HG02623 (cell line): ENCODE data around the gene DOCK8.
"Not testable (repeated sequence)": the region's sequence is repeated elsewhere in the genome, so short reads cannot be mapped to it uniquely, and the experiment has no call there.

Source experiments
- ATAC-seq: cut with Tn5 transposase; IDR thresholded peaks from one replicate; pipeline ENCODE4 v1.9.1; 2021; ENCODE audit warnings: moderate library complexity; ENCODE audit not compliant: unreplicated experiment

Gene DOCK8

DNA sequence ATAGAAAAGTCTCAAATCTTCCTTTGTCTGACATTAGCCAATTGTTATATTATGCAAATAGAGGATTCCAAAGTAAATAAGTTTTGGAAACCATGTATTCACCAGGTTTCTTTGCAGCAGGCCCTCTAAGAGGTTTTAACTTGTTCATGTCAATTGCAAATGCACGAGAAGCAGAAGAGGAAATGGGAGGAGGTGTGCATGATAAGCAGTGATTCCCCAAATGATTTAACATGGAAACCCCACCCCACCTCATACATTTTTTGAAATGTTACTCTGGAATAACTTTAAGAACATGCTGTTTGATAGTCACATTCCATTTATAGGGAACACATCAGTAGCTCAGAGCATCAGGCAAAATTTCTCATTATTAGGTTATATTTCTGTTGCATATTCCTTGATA is 190.7 kb downstream of the DOCK8 start:
- ATAC-seq = no peak

DNA sequence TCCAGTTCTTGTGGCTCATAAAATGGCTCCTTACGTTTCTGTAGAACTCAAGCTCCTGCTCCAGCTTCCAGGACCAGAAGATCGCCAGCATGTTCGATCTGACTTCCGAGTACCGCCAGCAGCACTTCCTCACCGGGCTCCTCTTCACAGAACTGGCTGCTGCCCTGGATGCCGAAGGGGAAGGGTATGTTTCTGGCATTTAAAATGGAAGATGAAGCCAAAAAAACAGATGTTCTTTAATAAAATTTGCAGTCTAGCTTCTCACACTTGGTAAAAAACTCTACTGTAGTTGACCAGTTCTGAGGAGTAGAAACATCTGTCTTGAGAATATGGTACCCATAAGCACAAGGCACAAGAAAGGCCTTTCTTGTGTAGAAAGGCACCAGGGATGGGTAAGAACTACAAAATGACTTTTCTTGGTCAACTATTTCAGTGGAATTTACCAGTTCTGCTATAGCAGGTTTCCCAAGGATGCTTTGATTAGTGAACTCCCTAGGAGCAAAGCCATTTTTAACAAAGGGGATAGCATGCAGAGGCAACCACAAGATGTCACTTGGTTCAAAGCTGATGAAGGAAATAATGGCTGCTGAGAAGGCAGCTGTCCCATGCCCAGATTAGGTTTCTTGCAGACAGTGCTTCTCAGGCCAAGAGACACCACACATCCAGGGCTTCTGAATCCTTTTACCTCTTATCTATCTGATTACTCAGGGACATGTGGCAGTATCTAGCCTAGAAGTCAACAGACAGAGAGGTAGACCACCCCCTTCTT is 192.4 kb downstream of the DOCK8 start:
- no peak for ATAC-seq

DNA sequence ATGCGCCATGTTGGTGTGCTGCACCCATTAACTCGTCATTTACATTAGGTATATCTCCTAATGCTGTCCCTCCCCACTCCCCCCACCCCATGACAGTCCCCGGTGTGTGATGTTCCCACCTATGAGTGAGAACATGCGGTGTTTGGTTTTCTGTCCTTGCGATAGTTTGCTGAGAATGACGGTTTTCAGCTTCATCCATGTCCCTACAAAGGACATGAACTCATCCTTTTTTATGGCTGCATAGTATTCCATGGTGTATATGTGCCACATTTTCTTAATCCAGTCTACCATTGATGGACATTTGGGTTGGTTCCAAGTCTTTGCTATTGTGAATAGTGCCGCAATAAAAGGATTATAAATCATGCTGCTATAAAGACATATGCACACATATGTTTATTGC is 195.0 kb downstream of the DOCK8 start:
- not testable (repeated sequence) for ATAC-seq

DNA sequence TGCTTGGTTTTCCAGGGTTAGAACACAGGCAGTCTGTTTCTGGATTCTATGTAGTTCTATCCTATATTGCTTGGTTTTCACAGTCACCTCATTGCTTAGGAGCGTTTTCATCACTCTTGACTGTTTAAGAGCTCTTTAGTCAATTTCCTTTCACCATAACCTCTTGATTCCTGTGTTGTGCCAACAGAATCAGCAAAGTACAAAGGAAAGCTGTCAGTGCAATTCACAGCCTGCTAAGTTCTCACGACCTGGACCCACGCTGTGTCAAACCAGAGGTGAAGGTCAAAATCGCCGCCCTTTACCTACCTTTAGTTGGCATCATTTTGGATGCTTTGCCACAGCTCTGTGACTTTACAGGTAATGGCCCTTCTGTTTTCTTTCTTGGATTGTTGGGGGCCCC is 199.9 kb downstream of the DOCK8 start:
- no peak for ATAC-seq

DNA sequence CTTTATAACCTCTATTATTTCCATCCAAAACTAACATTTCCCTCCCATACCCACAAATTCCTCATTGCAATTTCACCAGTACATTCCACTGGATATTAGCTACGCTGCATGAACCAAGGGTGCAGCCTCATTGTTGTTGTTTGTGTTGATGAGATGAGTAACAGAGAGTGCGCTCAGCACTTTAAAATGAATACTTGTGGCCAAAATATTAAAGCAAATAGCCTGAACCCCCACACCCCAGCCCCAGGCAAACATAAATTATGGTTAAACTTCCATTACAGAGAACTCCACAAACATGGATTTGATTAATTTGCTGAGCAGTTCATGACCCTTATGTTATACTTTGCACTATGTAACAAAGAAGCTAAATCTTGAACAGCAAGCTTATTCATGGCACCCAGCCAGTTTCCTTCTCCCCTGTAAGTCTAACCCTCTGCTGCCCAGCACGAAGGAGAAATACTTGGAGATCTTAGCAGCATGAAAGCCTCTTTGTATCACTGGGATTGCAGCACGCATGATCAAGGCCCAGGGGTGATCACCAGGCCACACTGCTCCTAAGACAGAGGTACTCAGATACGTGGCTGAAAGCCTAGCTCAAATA is 205.0 kb downstream of the DOCK8 start:
- no peak for ATAC-seq

DNA sequence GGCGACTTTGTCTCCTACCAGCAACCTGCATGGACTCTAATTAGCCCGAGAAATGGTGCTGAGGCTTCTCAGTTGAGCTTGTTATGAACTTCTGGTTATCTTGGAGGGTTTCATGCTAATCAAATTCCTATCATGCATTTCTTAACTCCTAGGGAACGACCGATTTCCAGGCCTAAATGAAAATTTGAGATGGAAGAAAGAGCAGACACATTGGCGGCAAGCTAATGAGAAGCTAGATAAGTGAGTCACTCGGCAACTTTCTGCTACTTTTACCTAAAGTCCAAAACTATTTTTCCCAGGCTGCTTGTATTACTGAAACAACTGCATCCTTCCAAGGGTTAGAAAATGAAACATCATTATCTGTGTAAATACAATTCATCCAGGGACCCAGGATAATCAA is 207.2 kb downstream of the DOCK8 start:
- ATAC-seq = no peak

DNA sequence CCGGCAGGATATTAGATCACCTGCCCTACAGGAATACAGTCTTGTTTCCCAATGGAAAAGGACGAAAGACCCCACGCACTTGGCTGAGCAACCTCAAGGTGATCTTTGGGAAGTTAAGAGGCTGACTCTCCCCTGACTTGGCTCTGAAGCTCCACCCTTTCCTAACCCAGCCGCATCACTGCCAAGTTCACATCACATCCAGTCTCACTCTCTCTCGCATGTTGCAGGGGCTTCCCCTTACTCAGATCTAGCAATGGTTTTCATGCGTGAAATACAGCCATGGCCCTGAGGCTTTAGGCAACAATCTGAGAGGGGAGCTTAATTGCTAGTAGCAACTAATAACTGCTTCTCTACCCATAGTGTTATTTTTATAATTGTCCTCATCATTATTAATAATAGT is 211.6 kb downstream of the DOCK8 start:
- no peak for ATAC-seq

DNA sequence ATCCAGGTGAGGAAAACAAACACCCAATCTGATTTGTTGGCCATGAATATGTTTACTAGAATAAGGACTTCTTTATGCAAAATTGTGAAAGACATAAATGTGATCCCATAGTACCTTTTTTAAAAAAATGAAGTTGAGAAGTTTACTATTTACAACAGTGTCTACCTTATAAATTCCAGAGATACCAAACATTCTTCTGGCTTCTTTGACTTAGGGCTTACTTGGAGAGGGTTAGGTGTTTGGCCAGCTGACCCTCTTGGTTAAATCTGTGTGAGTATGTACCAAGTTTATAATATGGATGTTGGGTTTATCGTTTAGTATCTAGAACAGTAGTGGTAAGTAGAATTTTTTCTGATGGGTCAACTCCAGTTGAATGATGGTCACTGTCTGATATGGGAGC is 212.3 kb downstream of the DOCK8 start:
- no peak for ATAC-seq

DNA sequence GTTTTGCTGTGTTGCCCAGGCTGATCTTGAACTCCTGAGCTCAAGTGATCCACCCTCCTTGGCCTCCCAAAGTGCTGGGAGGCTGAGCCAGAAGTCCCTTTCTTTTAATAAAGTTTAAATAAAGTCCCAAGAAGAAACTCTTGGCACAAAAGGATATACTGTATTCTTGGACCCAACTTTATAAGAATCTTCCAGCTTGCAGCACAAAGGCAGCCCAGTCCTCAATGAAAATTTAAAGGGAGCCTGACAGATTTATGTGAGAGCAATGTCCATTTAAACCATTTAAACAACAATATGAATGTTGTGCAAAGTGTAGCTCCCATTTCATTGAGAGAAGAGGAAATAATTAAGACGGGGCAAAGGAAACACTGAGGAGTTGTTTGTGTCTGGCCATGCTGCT is 217.0 kb downstream of the DOCK8 start:
- ATAC-seq = no peak

DNA sequence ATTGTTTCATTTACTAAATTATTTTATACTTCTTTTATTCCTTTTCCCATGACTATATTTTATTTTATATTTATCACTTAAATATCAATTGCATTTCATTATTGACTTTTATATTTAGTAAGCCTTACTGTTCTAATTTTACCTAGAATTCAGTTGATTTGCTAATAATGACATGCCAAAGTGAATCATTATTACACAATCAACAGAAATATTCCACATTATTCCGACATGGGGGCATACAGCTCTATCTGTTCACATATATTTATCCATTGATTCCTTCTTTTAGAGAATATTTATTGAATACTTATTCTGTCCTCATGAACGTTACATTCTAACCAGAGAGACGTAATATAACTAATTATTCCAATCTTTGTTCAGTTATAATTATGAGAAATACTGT is 221.8 kb downstream of the DOCK8 start:
- ATAC-seq = no peak

DNA sequence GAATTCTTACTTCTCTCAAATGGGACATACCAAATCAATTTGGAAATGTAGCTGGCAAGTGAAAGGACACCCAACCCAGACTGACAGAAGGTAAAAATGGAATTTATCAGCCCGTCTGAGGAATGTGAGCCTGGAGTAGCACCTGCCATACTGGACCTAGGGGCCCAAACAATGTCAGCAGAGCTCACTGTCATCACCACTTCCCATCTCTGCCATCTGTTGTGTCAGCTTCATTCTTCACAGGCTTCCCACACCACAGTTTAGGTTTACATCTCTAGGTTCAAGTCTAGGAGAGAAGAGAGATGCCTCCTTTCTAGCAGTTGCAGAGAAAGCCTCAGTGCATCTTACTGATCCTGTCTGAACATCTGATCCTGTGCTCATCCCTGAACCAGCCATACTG is 222.4 kb downstream of the DOCK8 start:
- ATAC-seq = no peak

DNA sequence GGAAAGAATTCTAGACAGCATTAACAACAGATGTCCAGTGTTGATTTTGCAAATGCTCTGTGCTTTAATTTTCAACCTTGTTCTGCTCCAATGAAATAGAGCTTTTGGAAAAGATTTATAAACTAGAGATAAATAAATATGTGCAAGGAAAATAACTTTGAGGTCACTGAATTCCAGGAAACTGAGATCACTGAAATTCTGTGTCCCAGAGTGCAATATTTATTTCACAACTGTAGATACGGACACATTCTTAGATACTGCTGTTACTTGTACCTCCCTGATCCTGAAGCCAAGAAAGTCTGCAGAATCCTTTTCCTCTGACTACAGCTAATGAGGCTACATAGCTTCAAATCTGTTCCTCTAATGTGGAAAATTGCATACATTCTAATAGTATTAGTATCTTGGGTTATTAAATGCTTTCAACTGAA is 222.9 kb downstream of the DOCK8 start:
- ATAC-seq = no peak

DNA sequence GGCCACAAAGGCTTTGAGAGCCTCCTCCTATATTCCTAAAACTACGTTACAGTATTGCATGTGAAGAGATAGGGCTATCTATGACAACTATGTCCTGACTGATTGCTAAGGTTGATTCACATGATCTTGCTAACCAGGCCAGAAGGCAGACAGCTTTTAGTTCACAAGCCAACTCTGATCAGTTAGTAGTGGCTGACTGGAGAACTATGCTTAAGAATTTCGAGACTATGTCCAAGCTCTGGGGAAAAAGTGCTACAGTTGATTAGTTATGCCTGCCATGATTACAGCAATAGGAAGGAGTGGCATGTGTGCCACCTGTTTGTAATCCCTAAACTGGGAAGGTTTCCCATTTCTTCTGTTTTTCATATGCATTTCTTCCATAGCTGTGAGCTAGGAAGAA is 223.4 kb downstream of the DOCK8 start:
- ATAC-seq = no peak

DNA sequence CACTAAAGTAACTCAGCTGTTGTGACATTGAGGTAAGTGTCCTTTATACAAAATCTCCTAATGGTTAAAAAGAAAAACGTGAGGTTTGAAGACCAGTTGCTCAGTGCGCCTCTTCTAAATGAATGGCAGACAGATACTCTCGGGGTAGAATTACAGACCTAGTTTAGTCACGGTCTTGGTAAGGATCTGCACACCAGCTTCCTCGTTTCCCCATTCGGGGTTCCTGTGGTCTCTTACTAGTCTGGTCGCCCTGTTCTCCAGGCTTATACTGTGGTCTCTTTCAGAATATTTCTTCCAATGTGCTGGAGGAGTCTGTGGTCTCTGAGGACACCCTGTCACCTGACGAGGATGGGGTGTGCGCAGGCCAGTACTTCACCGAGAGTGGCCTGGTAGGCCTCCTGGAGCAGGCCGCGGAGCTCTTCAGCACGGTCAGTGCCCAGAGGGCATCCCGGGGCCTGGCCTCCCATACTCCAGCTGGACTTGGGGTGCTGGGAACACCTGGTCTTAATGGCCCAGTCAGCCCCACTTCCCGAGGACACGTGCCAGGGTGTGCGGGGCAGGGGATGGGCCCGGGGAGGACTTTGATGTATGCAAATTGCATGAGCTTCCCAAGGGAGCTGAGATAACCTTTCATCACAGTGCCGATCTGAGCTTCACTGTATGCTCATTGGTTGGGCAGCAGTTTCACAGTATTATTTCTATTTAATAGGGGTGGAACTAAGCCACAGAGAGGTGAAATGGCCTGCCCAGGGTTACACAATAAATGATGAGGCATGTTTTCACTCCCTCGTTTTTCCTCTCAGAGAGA is 224.5 kb downstream of the DOCK8 start:
- no peak for ATAC-seq

DNA sequence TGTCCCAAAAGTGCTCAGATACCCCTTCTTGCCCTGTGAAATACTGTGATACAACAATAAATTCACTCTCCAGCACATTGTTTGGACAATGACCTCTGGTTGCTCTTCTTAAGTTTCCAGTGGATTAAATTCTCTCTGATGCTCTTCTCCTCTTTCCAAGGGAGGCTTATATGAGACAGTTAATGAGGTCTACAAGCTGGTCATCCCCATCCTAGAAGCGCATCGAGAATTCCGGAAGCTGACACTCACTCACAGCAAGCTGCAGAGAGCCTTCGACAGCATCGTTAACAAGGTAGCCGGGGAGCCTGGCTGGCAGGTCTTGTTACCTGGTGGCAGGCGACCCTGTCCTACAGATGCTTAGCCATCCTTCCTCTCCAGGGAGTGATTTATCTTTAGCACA is 226.5 kb downstream of the DOCK8 start:
- no peak for ATAC-seq

DNA sequence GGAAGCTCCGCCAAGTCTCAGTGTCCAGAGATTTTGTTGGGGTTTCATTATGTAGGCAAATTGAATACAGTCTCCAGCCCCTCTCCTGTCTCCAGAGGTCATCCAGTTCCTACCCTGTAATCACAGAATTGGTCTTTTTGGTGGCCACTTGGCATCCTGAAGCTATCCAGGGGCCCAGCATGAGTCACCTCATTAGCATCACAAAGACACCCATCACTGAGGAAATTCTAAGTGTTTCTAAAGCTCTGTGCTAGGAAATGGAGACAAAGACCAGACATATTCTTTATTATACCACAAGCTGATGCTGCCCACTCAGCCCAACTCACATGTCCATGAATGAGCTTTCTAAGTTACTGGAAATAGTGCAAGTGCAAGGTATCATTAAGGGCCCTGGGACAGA is 229.9 kb downstream of the DOCK8 start:
- no peak for ATAC-seq

DNA sequence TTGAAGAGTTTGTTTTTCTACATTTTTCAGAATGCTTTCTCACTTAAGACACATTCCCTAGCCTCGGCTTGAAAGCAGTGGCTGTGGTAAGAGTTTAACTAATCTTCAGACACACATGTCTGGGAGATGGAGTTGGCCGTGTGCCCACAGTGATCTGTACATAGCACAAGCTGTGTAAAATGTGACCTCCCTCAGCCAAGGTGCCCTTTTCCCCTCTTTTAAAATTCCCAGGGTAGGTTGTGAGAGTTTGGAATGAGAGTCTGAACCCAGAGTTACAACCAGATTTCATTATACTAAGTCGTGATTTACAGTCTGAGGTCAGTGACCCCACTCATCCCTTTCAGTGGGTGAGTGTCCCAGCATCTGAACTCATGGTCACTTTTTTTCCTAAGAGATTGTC is 230.4 kb downstream of the DOCK8 start:
- ATAC-seq = no peak

DNA sequence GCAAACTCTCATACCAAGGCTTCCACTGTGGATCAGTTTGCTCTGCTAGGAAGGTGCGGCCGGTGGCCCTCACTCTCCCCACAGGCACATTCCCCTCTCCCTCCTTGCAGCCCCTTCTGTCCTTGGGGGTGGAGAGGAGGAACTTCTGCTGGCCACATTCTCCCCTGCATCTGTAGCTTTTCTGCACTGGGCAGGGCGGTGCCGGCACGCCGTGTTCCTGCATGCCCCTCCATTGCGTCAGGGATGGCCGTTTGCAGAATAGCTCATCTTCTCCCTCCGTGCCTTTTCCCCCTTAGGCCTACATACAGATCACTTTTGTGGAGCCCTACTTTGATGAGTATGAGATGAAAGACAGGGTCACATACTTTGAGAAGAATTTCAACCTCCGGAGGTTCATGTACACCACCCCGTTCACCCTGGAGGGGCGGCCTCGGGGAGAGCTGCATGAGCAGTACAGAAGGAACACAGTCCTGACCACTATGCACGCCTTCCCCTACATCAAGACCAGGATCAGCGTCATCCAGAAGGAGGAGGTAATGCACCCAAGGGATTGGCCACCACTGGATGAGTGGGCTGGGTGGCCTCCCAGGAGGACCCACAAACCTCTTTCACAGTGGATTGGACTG is 231.5 kb downstream of the DOCK8 start:
- no peak for ATAC-seq

DNA sequence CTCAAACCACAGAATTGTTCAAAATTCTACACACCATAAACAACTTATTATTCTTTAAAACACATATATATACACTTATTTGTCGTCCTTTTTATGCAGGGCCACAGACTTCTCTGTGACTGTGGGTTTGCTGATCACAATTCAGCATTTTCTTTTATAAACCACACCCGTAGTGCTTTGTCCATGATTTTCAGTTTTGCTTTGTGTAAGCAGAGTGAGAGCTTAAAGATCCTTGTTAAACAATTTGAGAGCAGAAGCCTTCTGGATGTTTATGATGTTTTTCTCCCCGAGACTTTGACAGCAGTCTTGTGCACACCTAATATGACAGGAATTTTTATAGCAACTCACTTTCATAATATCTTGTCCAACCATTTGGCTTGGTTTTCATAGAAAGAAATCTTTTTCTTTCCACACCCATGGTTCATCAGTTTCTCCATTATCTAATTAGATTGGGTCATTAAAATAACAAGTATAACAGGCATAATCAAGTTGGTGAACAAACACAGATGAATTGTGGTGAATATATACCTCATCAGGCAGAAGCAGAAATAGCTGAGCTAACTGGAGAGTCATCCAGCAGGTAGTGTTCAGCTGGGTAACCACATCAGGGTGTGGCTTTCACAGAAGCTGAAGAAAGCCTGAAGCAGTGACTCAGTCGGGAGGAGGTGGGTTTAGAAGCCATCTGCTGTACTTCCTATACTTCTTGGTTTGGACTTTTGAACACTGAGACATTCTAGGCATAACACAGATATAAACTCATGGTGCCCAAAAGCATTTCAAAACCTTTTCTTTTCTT is 232.8 kb downstream of the DOCK8 start:
- peak; percentile 66 for ATAC-seq

DNA sequence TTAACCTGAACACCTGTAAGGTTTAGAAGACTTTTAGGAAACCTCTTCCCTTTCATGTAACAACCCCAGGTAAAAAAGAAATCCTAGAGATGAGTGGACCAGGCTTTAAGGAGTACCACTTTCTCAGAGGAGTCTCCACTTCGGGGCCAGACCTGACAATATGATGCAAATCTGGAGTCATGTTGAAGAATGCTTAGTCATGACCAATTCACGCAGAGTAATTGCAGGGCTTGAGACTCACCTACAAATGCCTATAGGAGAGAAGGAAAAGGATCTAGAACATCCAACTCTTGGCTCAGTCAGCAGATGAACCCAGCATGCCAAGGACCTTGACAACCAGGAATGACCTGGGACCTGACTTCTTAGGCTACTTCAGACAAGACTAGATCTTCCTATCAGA is 235.4 kb downstream of the DOCK8 start:
- no peak for ATAC-seq

DNA sequence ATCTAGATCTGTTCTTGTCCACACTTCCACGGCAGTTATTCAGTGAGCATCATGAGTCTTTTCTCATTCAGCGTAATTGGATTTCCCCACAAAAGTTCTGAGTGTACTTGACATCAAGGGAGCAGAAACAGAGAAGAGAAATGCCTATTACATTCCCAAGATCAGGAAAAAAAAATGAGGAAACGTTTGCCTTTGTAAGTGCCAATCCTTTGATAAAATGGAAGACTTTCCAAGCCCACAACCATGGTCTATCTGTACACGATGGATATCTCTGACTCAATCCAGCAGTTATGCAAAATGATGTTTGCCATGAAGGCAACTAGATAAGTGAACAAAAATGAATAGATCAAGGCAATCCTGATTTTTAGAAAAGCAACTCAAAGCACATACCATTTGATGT is 235.9 kb downstream of the DOCK8 start:
- ATAC-seq = no peak
